Measurements from ENCODE around the gene MORC1. TPM values are rescaled to one million over a fixed set of nuclear protein-coding genes. Genes with fewer than 3 reads are reported as not detected.

The MORC1 gene
- total and polyA plus RNA-seq, 4 donors: 0.02 to 0.33 (median 0.13) TPM

GRCh38 chr3:109050591-109051167 is 67.3 kb downstream of the MORC1 start:
- no peak for DNase-seq (ENCODE audit: low spot score)
- Histone ChIP-seq H3K27ac (ENCODE audit: low read depth in 1 of 2, low read length in 2 of 2) (no peak overlapping the region), H3K4me1 (ENCODE audit: control insufficient read depth in 4 of 4, insufficient read depth in 4 of 4, low read length in 3 of 4) (no peaks in the 10 kb centered on the region), H3K9me3 (ENCODE audit: control insufficient read depth in 4 of 4, low read length in 3 of 4) (no peaks in the 10 kb centered on the region), H3K27me3 (ENCODE audit: control insufficient read depth in 4 of 4, insufficient read depth in 4 of 4, low read length in 3 of 4) (no peaks in the 10 kb centered on the region), H3K4me3 (ENCODE audit: low read depth in 1 of 3, low read length in 3 of 3) (no peak overlapping the region), H3K36me3 (ENCODE audit: control insufficient read depth in 4 of 4, insufficient read depth in 3 of 4, low read depth in 1 of 4, low read length in 3 of 4) (no peaks in the 10 kb centered on the region), H3K9ac (ENCODE audit: low read depth in 1 of 2, low read length in 2 of 2) (no peak overlapping the region)
- TF ChIP-seq MAX (IDR thresholded peaks at IDR 0.05) (no peak), SP1 (IDR thresholded peaks at IDR 0.05) (no peak), FOXA2 (IDR thresholded peaks at IDR 0.05) (no peak), HNF4G (IDR thresholded peaks at IDR 0.05) (no peak), RAD21 (IDR thresholded peaks at IDR 0.05) (peak; percentile 86 to 87)
- TF ChIP-seq, protein P1, sequence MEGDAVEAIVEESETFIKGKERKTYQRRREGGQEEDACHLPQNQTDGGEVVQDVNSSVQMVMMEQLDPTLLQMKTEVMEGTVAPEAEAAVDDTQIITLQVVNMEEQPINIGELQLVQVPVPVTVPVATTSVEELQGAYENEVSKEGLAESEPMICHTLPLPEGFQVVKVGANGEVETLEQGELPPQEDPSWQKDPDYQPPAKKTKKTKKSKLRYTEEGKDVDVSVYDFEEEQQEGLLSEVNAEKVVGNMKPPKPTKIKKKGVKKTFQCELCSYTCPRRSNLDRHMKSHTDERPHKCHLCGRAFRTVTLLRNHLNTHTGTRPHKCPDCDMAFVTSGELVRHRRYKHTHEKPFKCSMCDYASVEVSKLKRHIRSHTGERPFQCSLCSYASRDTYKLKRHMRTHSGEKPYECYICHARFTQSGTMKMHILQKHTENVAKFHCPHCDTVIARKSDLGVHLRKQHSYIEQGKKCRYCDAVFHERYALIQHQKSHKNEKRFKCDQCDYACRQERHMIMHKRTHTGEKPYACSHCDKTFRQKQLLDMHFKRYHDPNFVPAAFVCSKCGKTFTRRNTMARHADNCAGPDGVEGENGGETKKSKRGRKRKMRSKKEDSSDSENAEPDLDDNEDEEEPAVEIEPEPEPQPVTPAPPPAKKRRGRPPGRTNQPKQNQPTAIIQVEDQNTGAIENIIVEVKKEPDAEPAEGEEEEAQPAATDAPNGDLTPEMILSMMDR (IDR thresholded peaks at IDR 0.05; ENCODE audit: low read depth, low read length, missing input control): peak; percentile 71
- WGBS: 15% methylated on average over 3 of the region's 3 CpGs

DNA sequence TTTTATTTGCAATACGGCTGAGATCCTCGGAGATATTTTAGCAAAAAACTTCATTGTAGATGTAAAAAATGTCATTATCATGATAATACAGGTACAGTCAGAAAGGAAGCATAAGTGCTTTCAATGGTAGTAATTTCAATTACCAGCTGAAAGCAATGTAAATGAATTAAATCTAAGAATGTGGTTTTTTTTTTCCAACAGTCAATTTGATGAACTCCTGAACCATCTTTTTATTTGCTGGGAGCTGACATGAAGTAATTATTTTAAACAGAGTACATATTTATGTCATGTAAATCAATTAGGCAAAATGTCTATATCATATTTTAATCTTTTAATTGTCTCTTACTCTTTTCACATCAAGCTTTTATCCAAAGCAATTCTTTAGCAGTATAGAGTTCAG is 70.6 kb downstream of the MORC1 start:
- no peak overlapping the region for H3K27ac ChIP-seq (ENCODE audit: low read depth in 1 of 2, low read length in 2 of 2)
- H3K4me3 ChIP-seq (ENCODE audit: low read depth in 1 of 3, low read length in 3 of 3): no peak overlapping the region
- TF ChIP-seq FOXA2 (IDR thresholded peaks at IDR 0.05) (no peak), HNF4G (IDR thresholded peaks at IDR 0.05) (no peak), NR2F2 (IDR thresholded peaks at IDR 0.05) (no peak), RXRA (IDR thresholded peaks at IDR 0.05) (no peak), YY1 (IDR thresholded peaks at IDR 0.05) (no peak)
- no peaks in the 10 kb centered on the region for H3K9me3 ChIP-seq (ENCODE audit: control insufficient read depth in 4 of 4, low read length in 3 of 4)
- no peaks in the 10 kb centered on the region for H3K27me3 ChIP-seq (ENCODE audit: control insufficient read depth in 4 of 4, insufficient read depth in 4 of 4, low read length in 3 of 4)
- no peak overlapping the region for H3K9ac ChIP-seq (ENCODE audit: low read depth in 1 of 2, low read length in 2 of 2)
- no peaks in the 10 kb centered on the region for H3K4me1 ChIP-seq (ENCODE audit: control insufficient read depth in 4 of 4, insufficient read depth in 4 of 4, low read length in 3 of 4)
- WGBS: 90% methylated on average over 2 of the region's 2 CpGs
- H3K36me3 ChIP-seq (ENCODE audit: control insufficient read depth in 4 of 4, insufficient read depth in 3 of 4, low read depth in 1 of 4, low read length in 3 of 4): no peaks in the 10 kb centered on the region
- no peak for DNase-seq (ENCODE audit: low spot score)

- Histone ChIP-seq H3K36me3 (ENCODE audit: control insufficient read depth in 4 of 4, insufficient read depth in 3 of 4, low read depth in 1 of 4, low read length in 3 of 4) (no peaks in the 10 kb centered on the region), H3K27ac (ENCODE audit: low read depth in 1 of 2, low read length in 2 of 2) (no peak overlapping the region), H3K27me3 (ENCODE audit: control insufficient read depth in 4 of 4, insufficient read depth in 4 of 4, low read length in 3 of 4) (no peaks in the 10 kb centered on the region), H3K9ac (ENCODE audit: low read depth in 1 of 2, low read length in 2 of 2) (no peak overlapping the region), H3K4me3 (ENCODE audit: low read depth in 1 of 3, low read length in 3 of 3) (no peak overlapping the region), H3K9me3 (ENCODE audit: control insufficient read depth in 4 of 4, low read length in 3 of 4) (no peaks in the 10 kb centered on the region), H3K4me1 (ENCODE audit: control insufficient read depth in 4 of 4, insufficient read depth in 4 of 4, low read length in 3 of 4) (no peaks in the 10 kb centered on the region)
- no peak for DNase-seq (ENCODE audit: low spot score)
- 90% methylated on average over 6 of the region's 6 CpGs for WGBS
- TF ChIP-seq FOXA2 (IDR thresholded peaks at IDR 0.05) (no peak), NR2F2 (IDR thresholded peaks at IDR 0.05) (no peak), ZBTB33 (IDR thresholded peaks at IDR 0.05) (no peak), RXRA (IDR thresholded peaks at IDR 0.05) (no peak), HNF4G (IDR thresholded peaks at IDR 0.05) (no peak), REST (IDR thresholded peaks at IDR 0.05) (no peak), YY1 (IDR thresholded peaks at IDR 0.05) (no peak), GABPA (IDR thresholded peaks at IDR 0.05 in 1 of 2, conservative IDR thresholded peaks at IDR 0.05 in 1 of 2) (no peak), SP1 (IDR thresholded peaks at IDR 0.05) (no peak), RAD21 (IDR thresholded peaks at IDR 0.05) (no peak), EGR1 (IDR thresholded peaks at IDR 0.05; ENCODE audit: low read depth in 2 of 2) (no peak), MAX (IDR thresholded peaks at IDR 0.05) (no peak), JUND (IDR thresholded peaks at IDR 0.05) (no peak)
- TF ChIP-seq, protein P2, sequence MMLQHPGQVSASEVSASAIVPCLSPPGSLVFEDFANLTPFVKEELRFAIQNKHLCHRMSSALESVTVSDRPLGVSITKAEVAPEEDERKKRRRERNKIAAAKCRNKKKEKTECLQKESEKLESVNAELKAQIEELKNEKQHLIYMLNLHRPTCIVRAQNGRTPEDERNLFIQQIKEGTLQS (IDR thresholded peaks at IDR 0.05): no peak
Measured at GRCh38 chr3:109045271-109046040, 72.5 kb downstream of the MORC1 start.

Data from liver (tissue), 9 donors.